PC-3 (cell line): ENCODE measurements around the gene TENT5C. TPM values are rescaled to one million over a fixed set of nuclear protein-coding genes. Genes with fewer than 3 reads are reported as not detected.
A peak's percentile ranks its signal among the peaks of the same experiment; 100 is the strongest.

Experiments
- ATAC-seq: fragments of 200-7000 bp; cut with Tn5 transposase; 2 replicates; pipeline ENCODE4 v1.9.1; 2020; ENCODE audit warnings: mild to moderate bottlenecking, moderate library complexity
- BruUV-seq: library from RNA; stranded (reverse); fragments of 400-500 nt; replicated peaks from 2 replicates; lab custom pipeline; 2021; lab: Mats Ljungman, UMichigan
- CTCF ChIA-PET: fragments of 300-600 bp; sonication (Branson Sonifier 250); formaldehyde crosslinking; loops from one replicate; lab custom pipeline; 2022; ENCODE audit warnings: antibody characterized with exemption; lab: Charles Lee
- POLR2A ChIA-PET: fragments of 300-600 bp; sonication (Branson Sonifier 250); formaldehyde crosslinking; loops from one replicate; lab custom pipeline; 2022; ENCODE audit warnings: antibody characterized with exemption; ENCODE audit not compliant: unreplicated experiment; lab: Charles Lee
- DNase-seq: peaks from one replicate; pipeline ENCODE4 v3.0.0-alpha.2; 2015
- H2AFZ ChIP-seq: fragments of 300-600 bp; sonication (generic); 2 replicates; pipeline ENCODE4 v1.6.0; 2016; ENCODE audit warnings: antibody characterized with exemption, low read length
- H3F3A ChIP-seq: fragments of 300-600 bp; sonication (generic); one replicate; pipeline ENCODE4 v1.6.0; 2017; ENCODE audit warnings: antibody characterized with exemption, low read length, control low read depth, mild to moderate bottlenecking; ENCODE audit not compliant: unreplicated experiment
- H3K27ac ChIP-seq: fragments of 300-600 bp; sonication (generic); 2 replicates; pipeline ENCODE4 v1.5.1; 2016; ENCODE audit warnings: mild to moderate bottlenecking, low read length
- H3K27me3 ChIP-seq: fragments of 300-600 bp; sonication (generic); 2 replicates; pipeline ENCODE4 v1.6.1; 2016; ENCODE audit warnings: low read length, mixed read lengths
- H3K36me3 ChIP-seq: fragments of 300-600 bp; sonication (generic); 2 replicates; pipeline ENCODE4 v1.6.1; 2016; ENCODE audit warnings: low read depth, mixed run types, low read length, mixed read lengths
- H3K4me1 ChIP-seq: fragments of 300-600 bp; sonication (generic); 2 replicates; pipeline ENCODE4 v1.5.1; 2016; ENCODE audit warnings: low read length; ENCODE audit not compliant: insufficient read depth
- H3K4me2 ChIP-seq: fragments of 300-600 bp; sonication (generic); 2 replicates; pipeline ENCODE4 v1.6.0; 2016; ENCODE audit warnings: low read length
- H3K4me3 ChIP-seq: fragments of 300-600 bp; sonication (generic); 2 replicates; pipeline ENCODE4 v1.5.1; 2016; ENCODE audit warnings: mild to moderate bottlenecking, low read length, mixed read lengths
- H3K79me2 ChIP-seq: fragments of 300-600 bp; sonication (generic); 2 replicates; pipeline ENCODE4 v1.6.1; 2017; ENCODE audit warnings: low read length, mixed read lengths
- H3K9ac ChIP-seq: fragments of 300-600 bp; sonication (generic); 2 replicates; pipeline ENCODE4 v1.6.0; 2016; ENCODE audit warnings: mild to moderate bottlenecking, low read length
- H3K9me2 ChIP-seq: fragments of 300-600 bp; sonication (generic); replicated peaks from 2 replicates; pipeline ENCODE4 v1.6.1; 2016; ENCODE audit warnings: mixed run types, low read length, mixed read lengths
- H3K9me3 ChIP-seq: fragments of 300-600 bp; sonication (generic); 2 replicates; pipeline ENCODE4 v1.6.1; 2016; ENCODE audit warnings: low read length, mixed read lengths
- H4K20me1 ChIP-seq: fragments of 300-600 bp; sonication (generic); 2 replicates; pipeline ENCODE4 v1.6.1; 2016; ENCODE audit warnings: low read length, mixed read lengths
- EZH2 ChIP-seq: fragments of 300-600 bp; sonication (generic); IDR thresholded peaks from one replicate; pipeline ENCODE4 v1.6.1; 2017; ENCODE audit warnings: antibody characterized with exemption, mild to moderate bottlenecking, low read length; ENCODE audit not compliant: unreplicated experiment
- EZH2phosphoT487 ChIP-seq: fragments of 300-600 bp; sonication (generic); IDR thresholded peaks from 2 replicates; pipeline ENCODE4 v1.6.1; 2018; ENCODE audit warnings: mild to moderate bottlenecking, antibody characterized with exemption, low read length, borderline replicate concordance
- intact Hi-C: fragments of 100-400 bp; cut with micrococcal nuclease; formaldehyde crosslinking; loops from 2 replicates; pipeline ENCODE4 v1.9.0; 2023
- total RNA-seq: library from RNA; depleted of rRNA; stranded (reverse); fragments of >200 nt; gene quantifications from 2 replicates; pipeline ENCODE4 v1.2.3, GENCODE V29; 2014
- TF ChIP-seq, protein P1 (sequence below): fragments of 300-600 bp; sonication (generic); conservative IDR thresholded peaks from 2 replicates; pipeline ENCODE4 v1.5.1; 2017; ENCODE audit warnings: antibody characterized with exemption, low read depth, mild to moderate bottlenecking, low read length

TENT5C gene
- total RNA-seq, 1 experiment from 2014 or later = 2.4 TPM

DNA sequence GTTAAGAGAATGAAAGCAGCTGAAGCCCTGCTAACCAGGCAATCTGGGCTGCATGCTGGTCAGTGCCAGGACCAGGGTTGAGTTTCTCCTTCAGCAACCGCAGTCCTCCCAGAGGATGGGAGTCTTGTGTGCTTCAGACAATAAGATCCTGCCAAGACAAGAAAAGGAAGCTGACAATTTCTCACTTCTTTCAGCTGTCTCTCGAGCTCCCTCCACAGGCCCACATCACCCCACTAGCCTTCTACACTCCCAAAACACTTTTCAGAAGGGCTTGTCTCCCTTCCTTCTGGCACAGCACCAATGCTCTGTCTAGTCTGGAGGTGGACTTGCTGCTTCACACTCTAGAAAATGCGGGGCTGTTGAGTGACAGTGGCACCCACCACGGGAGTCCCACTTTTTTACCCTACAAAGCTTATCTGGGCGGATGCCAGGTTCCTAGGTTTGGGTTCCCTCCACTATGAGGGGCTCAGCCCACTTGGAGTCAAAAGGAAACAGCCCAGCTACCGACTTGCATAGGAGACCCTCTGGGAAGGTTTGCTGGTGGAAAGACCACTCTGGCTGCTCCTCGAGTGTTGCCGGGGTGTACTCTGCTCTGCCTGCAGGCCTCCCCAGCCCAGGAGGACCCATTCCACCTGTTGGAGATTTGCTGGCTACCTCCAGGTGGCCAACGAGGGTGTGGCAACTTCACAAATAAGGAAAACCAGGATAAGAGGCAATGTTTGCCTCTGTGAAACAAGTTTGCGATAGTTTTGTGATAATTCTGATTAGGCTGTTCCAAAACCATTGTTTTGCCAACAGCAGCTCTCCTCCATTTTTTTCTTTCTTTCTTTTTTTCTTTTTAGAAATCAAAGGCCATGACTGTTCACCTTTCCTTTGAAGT is 68.9 kb downstream of the TENT5C start:
- Histone ChIP-seq H3K9ac (no peak overlapping the region), H4K20me1 (no peaks in the 10 kb centered on the region), H3K4me2 (0 out of 2 replicates have a peak overlapping the region, but pooled peaks have one; percentile 29), H3K4me3 (no peak overlapping the region), H3K9me2 (no peaks in the 10 kb centered on the region), H3K27me3 (no peaks in the 10 kb centered on the region), H3K9me3 (no peaks in the 10 kb centered on the region), H3K79me2 (no peaks in the 10 kb centered on the region), H3K27ac (no peak overlapping the region), H3K4me1 (peaks cover 15% of the 10 kb centered on the region), H3F3A (no peaks in the 10 kb centered on the region), H3K36me3 (no peaks in the 10 kb centered on the region), H2AFZ (no peak overlapping the region)
- intact Hi-C loops = loop anchor here (5.0 kb wide), 2 partner anchors 137 to 162 kb away; no protein-coding TSS in a partner anchor
- ChIA-PET CTCF (interaction anchor here (0.6 to 1.0 kb wide), 4 partner anchors 20 to 221 kb away, joined by 3 read pairs; no protein-coding TSS in a partner anchor), POLR2A (interaction anchor here (0.6 kb wide), 1 partner anchor 56 kb away, joined by 3 read pairs; no protein-coding TSS in a partner anchor)
- no TSS peak for BruUV-seq
- DNase-seq (peak; percentile 43), ATAC-seq (peak; percentile 58)
- TF ChIP-seq, protein P1, sequence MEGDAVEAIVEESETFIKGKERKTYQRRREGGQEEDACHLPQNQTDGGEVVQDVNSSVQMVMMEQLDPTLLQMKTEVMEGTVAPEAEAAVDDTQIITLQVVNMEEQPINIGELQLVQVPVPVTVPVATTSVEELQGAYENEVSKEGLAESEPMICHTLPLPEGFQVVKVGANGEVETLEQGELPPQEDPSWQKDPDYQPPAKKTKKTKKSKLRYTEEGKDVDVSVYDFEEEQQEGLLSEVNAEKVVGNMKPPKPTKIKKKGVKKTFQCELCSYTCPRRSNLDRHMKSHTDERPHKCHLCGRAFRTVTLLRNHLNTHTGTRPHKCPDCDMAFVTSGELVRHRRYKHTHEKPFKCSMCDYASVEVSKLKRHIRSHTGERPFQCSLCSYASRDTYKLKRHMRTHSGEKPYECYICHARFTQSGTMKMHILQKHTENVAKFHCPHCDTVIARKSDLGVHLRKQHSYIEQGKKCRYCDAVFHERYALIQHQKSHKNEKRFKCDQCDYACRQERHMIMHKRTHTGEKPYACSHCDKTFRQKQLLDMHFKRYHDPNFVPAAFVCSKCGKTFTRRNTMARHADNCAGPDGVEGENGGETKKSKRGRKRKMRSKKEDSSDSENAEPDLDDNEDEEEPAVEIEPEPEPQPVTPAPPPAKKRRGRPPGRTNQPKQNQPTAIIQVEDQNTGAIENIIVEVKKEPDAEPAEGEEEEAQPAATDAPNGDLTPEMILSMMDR = peak; percentile 53
- TF ChIP-seq EZH2phosphoT487 = no peak
- no peak for TF ChIP-seq EZH2

DNA sequence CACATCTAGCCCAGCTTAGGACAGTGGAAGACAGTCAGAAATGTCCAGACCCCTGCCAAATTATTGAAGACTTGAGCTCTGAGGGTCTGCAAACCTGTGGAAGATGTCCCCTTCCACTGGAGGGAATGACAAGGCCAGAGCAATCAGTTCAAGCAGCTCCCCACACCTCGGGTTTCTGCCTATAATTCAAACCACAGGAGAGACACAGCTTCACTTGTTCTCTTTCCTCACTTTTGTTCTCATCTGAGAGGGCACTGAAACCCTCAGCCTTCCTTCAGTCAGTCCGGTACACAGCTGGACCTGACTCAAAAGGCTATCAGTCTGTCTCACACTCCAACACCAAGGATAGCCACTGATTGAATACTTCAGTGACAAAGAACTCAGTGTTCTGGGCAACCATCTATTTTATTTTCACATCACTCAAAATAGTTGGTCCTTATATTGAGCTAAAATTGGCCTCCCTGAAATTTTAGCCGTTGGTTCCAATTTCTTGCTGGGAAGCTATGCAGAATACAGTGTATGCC is 70.1 kb downstream of the TENT5C start:
- H2AFZ ChIP-seq = no peak overlapping the region
- intact Hi-C loops = no loop called here
- no peaks in the 10 kb centered on the region for H3K79me2 ChIP-seq
- H3K27me3 ChIP-seq = no peaks in the 10 kb centered on the region
- H3K4me1 ChIP-seq = peaks cover 15% of the 10 kb centered on the region
- H3K4me3 ChIP-seq = no peak overlapping the region
- no peak overlapping the region for H3K27ac ChIP-seq
- H3K9me3 ChIP-seq = no peaks in the 10 kb centered on the region
- no TSS peak for BruUV-seq
- no peak overlapping the region for H3K4me2 ChIP-seq
- ChIA-PET POLR2A (no interaction called here), CTCF (no interaction called here)
- TF ChIP-seq, protein P1 = no peak
- TF ChIP-seq EZH2 = no peak
- TF ChIP-seq EZH2phosphoT487 = no peak
- no peaks in the 10 kb centered on the region for H4K20me1 ChIP-seq
- ATAC-seq (no peak), DNase-seq (no peak)
- H3K9ac ChIP-seq = no peak overlapping the region
- no peaks in the 10 kb centered on the region for H3K9me2 ChIP-seq
- no peaks in the 10 kb centered on the region for H3F3A ChIP-seq
- no peaks in the 10 kb centered on the region for H3K36me3 ChIP-seq
